D721Med (cell line): Measurements from ENCODE around the gene GRIA4.
"Not testable (repeated sequence)": the region's sequence is repeated elsewhere in the genome, so short reads cannot be mapped to it uniquely, and the experiment has no call there.

Experiments used
- DNase-seq: peaks from one replicate; pipeline ENCODE4 v3.0.0; 2011; ENCODE audit warnings: low spot score; ENCODE audit not compliant: insufficient read length
- FAIRE-seq: peaks from 2 replicates; lab custom pipeline; 2011; peaks lifted over from hg19 to GRCh38; lab: Jason Lieb, UNC
- CTCF ChIP-seq: IDR thresholded peaks from 2 replicates; pipeline ENCODE4 v1.5.1; 2012; ENCODE audit warnings: mild to moderate bottlenecking, control low read depth; ENCODE audit not compliant: insufficient read depth; ENCODE audit errors: missing control alignments

GRIA4 gene

GRCh38 chr11:105975128-105975527 is 365.3 kb downstream of the GRIA4 start:
- DNase-seq (no peak), FAIRE-seq (no peak)
- no peak for TF ChIP-seq CTCF

DNA sequence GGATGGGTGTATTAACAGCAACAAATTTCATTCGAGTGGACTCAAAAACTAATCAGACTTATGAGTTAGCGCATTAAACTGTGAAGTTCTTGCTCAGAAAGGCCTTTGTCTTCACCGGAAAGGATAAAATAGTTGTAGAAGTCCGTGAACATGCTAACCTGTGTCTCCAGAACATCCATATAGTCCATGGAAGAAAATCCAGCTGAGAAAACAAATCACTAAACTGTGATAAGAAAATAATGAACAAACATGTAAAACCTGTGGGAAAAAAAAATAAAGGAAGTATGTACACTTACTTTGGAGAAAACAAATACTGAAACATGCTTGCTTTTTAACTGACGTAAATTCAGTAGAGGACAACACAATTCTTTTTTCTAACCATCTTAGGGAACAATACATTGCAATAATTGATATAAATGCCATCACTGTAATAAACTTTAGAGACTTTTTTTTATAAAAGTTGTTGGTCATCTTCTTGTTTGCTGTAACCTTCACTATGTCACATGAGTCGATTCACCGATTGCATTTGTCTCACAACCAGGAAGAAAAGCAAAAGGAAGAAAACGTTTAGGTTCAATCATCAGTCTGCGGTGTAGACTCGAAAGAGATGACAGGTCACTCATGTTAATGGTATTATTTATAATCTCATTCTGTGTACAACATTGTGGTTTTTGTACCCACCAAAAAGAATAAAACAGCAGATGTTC is 370.3 kb downstream of the GRIA4 start:
- no peak for TF ChIP-seq CTCF
- no peak for FAIRE-seq

DNA sequence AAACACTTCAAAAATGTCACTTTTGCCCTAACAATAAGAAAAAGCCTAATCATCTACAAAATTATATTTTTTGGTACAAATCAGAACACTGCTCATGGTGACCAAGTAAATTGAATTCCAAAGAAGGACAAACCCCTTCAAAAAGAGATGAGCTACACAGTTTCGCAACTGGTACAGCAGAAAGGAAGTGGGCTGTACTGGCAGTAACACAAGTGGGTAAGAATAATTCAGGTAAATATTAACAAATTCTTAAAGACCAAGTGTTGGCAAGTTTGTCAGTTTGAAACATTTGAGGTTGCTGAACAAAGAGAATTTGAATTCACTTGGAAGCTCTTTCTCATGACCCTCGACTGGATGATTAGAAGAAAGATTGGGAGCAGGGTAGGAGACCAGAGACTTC is 376.7 kb downstream of the GRIA4 start:
- DNase-seq (no peak), FAIRE-seq (no peak)
- no peak for TF ChIP-seq CTCF

More for the DNA sequence above, 370.3 kb downstream of the GRIA4 start:
- no peak for DNase-seq

- DNase-seq (no peak), FAIRE-seq (no peak)
- no peak for TF ChIP-seq CTCF
These were observed 378.3 kb downstream of the GRIA4 start for GRCh38 chr11:105988197-105988596.

GRCh38 chr11:105989124-105989523 is 379.3 kb downstream of the GRIA4 start:
- DNase-seq (no peak), FAIRE-seq (no peak)
- no peak for TF ChIP-seq CTCF

DNA sequence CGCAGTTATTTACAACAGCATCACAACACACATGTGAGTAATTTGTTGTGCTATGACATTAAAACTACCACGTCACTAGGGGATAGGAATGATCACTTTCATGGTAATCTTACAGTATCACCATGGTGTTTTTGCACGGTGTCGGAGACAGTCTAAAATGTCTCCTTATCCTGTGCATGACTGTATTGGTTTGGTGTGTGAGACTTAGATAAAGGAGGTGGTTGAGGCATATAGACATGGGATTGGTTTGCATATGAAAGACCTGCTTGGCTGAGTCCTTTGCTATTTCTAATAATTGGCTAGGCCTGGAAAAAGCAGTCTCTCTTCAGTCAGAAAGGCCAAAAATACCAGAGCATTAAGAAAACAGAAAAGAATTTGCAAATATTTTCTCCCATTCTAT is 382.0 kb downstream of the GRIA4 start:
- no peak for DNase-seq
- no peak for FAIRE-seq
- no peak for TF ChIP-seq CTCF

GRCh38 chr11:106001304-106002012 is 391.6 kb downstream of the GRIA4 start:
- FAIRE-seq (no peak), DNase-seq (no peak)
- no peak for TF ChIP-seq CTCF

DNA sequence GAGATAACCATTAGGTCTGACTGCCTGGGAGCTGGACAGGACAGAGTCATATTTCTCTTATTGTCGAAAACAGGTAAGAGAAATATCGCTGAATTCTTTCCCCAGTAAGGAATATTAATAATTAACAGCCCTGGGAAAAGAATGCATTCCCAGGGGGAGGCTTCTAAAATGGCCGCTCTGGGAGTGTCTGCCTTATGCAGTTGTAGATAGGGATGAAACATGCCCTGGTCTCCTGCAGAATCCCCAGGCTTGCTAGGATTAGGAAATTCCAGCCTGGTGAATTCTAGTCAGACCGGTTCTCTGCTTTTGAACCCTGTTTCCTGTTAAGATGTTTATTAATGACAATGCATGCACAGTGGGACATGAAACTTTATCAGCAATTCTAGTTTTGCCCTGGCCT is 393.2 kb downstream of the GRIA4 start:
- not testable (repeated sequence) for FAIRE-seq, DNase-seq
